Measurements from ENCODE around the gene KRT23.
A peak's percentile ranks its signal among the peaks of the same experiment; 100 is the strongest.
"Not testable (repeated sequence)": the region's sequence is repeated elsewhere in the genome, so short reads cannot be mapped to it uniquely, and the experiment has no call there.

KRT23 gene

DNA sequence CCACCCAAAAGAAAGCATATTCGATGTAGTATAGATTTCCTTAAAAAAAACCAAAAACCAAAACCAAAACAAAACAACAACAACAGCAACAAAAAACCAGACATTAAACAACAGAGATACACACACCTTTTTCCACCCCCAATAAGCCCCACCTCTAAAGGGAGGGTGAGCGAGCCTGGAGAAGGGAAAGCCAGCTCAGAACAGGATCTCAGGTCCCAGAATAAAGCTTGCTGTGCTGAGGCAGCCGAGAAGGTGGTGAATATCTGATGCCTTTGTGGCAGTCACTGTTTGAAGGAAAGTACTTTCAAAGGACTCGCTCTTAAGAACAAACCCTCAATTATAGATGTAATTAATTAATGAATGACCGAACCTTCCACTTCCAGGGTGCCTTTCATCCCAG is 470 bp downstream of the KRT23 start:
- TF ChIP-seq GATA1 (IDR thresholded peaks at IDR 0.05; ENCODE audit: low read depth, low read length): no peak
- no peak for DNase-seq

DNA sequence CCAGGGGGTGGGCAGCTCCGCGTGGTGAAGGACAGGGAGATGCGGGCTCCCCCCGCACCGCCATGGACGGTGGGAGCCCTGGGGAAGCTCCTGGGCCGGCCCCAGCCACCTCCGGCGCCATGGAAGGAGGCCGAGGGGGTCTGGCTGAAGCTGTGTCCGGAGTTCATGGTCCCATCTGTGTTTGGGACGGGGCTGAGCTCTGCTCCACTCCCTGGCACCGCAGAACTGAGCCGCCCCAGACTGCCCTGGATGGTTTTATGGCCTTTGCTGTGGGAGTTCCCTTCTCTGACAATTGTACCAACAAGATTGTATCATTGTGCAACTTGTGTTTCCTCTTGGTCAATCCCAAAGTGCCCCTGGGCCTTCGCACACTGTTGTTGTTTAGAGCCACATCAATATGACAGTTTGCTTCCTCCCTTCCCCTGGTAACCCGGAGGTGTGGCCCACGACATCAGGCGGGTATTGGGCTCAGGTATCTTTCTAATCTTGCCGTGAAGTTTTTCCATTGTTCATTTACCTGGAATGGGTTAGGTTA is 942 bp downstream of the KRT23 start:
- DNase-seq: no peak

DNA sequence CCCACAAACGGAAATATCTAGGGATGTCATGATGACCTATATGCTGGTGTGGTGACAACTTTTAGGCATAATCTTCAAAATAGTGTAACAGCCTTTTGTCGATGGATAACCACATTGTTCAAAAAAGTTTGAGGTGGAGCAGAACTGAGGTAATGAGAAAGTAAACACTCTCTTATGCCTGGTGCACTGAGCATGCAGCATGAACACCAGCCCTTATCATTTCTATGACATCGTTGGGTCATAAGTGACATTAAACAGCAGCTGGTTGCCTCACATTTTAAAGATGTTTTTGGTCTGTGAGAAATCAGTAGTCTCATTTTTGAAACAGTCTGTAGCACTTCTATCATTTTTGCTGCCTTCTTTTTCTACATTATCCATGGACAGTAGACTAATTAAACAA is 1.8 kb downstream of the KRT23 start:
- DNase-seq: no peak
- no peak for TF ChIP-seq POLR2A (IDR thresholded peaks at IDR 0.05; ENCODE audit: low read length)
- no peak for TF ChIP-seq GATA1 (IDR thresholded peaks at IDR 0.05; ENCODE audit: low read depth, low read length)

More for the DNA sequence above, 942 bp downstream of the KRT23 start:
- TF ChIP-seq GATA1 (IDR thresholded peaks at IDR 0.05; ENCODE audit: low read depth, low read length): no peak
- TF ChIP-seq POLR2A (IDR thresholded peaks at IDR 0.05; ENCODE audit: low read length): no peak

DNA sequence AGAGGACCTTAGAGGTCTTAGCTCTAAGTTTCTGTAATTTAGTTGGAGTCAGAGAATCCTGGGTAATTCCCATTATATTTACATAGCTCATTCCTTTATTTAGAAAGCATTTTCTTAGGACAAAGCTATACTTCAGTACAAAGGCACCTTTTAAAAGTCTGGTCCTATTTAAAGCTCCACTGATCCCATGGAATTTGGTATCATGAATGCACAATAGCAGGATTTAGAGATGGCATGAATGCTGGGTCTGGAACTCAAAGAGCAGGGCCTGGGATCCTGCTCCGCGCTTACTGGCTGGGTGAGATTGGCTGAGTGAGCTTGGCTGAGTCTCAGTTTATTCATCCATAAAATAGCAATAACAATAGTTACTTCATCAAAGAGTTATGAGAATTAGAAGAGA is 4.8 kb downstream of the KRT23 start:
- TF ChIP-seq GATA1 (IDR thresholded peaks at IDR 0.05; ENCODE audit: low read depth, low read length): no peak
- TF ChIP-seq POLR2A (IDR thresholded peaks at IDR 0.05; ENCODE audit: low read length): no peak
- DNase-seq: no peak

DNA sequence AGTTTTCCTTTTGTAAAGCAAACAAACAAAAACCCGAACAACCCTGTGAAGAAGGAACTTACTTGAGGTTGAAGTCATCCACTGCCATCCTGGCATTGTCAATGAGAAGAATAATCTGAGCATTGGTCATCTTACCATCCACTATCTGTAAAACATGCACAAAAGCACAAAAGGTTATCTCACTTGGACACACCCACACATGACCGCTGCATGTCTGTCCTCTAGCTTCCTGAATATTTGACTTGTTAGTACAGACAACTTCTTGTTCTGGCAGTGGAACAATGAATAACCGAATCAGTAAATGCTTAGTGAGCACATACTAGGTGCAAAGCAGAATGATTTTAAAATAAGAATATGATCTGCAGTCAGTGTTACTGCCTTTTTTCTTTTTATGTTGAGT is 6.1 kb downstream of the KRT23 start:
- no peak for TF ChIP-seq POLR2A (IDR thresholded peaks at IDR 0.05; ENCODE audit: low read length)
- TF ChIP-seq GATA1 (IDR thresholded peaks at IDR 0.05; ENCODE audit: low read depth, low read length): no peak

DNA sequence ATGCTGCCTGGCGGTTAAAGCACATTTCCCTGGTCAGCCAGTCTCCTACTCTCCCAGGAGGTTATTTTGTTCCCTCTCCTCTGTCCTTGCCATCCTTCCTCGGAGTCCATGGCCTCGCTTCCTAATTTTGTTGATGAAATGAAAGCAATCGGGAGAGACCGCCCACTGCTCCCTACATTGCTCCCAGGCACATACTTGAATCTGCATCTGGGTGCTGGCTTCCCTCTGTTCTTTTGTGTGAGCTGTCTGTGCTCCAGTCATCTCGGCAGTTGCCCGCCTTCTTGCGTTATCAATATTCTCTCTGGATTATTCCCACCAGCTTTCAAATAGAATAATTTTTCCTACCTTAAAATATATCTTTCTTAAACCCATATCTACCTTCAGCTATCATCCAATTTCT is 11.1 kb downstream of the KRT23 start:
- TF ChIP-seq GATA1 (IDR thresholded peaks at IDR 0.05; ENCODE audit: low read depth, low read length): no peak
- no peak for TF ChIP-seq POLR2A (IDR thresholded peaks at IDR 0.05; ENCODE audit: low read length)
- DNase-seq: no peak

More for the DNA sequence above, 6.1 kb downstream of the KRT23 start:
- DNase-seq: no peak

DNA sequence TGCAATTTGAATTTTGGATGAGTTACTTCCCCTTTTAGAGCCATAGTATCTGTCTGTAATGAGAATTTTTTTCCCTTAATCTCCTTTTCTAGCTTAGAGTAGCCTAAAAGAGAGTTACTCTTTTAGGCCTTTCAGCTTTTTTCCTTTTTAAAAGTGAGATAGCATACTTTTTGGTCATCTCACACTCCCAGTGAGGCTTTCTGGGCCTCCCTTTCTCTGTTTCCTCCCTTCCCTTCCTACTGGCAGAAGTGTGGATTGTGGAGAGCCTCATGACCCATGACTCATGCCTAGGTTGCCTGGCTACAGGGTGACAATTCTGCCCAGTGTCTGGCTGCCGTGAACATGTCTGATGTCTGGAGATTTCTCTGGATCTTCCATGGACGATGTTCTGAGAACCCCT is 15.2 kb downstream of the KRT23 start:
- peak in 1 of 2 experiments; percentile 12 for DNase-seq
- TF ChIP-seq GATA1 (IDR thresholded peaks at IDR 0.05; ENCODE audit: low read depth, low read length): no peak
- TF ChIP-seq POLR2A (IDR thresholded peaks at IDR 0.05; ENCODE audit: low read length): no peak

DNA sequence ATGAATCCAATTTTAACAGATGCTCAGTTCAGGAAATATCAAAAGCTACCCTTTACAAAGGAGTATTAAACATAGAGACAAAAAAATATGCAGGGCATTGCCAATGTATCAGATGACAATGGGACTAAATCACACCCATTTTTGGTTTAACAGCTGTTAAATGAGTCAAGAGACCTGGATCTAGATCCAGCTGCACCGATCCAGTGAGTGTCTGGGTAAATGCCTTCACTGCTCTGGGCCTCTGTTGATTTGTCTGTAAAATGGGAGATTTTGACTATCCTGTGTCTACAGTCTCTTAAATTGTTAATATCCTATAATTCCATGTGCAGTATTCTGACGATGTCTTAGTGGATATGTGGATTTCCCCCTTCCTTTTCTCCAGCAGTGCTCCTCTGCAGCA is 16.4 kb downstream of the KRT23 start:
- no peak for TF ChIP-seq POLR2A (IDR thresholded peaks at IDR 0.05; ENCODE audit: low read length)
- DNase-seq: no peak

DNA sequence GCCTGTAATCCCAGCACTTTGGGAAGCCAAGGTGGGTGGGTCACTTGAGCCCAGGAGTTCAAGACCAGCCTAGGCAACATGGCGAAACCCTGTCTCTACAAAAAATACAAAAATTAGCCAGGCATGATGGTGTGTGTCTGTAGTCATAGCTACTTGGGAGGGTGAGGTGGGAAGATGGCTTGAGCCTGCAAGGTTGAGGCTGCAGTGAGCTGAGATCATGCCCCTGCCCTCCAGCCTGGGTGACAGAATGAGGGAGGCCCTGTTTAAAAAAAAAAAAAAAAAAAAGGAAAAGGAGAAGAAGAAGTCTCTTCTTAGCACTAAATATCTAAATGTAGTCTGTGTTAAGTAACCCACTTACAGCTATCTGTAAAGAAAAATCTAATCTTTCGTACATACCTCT is 20.3 kb downstream of the KRT23 start:
- not testable (repeated sequence) for DNase-seq

DNA sequence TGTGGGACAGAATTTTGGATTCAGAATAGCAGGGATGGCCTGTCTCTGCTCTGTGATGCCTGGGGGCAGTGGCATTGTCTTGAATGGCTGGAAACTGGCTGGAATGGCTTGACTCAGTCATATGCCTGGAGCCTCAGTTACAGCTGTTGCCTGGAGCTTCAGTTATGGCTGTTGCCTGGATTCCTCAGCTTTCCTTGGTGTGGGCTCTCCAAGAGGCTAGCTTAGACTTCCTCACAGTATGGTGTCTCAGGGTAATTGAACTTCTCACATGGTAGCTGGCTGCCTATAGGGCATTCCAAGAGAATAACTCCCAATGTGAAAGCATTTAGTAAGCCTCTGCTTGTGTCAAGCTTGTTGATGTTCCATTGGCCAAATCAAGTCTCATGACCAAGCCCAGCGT is 21.1 kb downstream of the KRT23 start:
- no peak for DNase-seq
- no peak for TF ChIP-seq GATA1 (IDR thresholded peaks at IDR 0.05; ENCODE audit: low read depth, low read length)
- TF ChIP-seq POLR2A (IDR thresholded peaks at IDR 0.05; ENCODE audit: low read length): no peak

DNA sequence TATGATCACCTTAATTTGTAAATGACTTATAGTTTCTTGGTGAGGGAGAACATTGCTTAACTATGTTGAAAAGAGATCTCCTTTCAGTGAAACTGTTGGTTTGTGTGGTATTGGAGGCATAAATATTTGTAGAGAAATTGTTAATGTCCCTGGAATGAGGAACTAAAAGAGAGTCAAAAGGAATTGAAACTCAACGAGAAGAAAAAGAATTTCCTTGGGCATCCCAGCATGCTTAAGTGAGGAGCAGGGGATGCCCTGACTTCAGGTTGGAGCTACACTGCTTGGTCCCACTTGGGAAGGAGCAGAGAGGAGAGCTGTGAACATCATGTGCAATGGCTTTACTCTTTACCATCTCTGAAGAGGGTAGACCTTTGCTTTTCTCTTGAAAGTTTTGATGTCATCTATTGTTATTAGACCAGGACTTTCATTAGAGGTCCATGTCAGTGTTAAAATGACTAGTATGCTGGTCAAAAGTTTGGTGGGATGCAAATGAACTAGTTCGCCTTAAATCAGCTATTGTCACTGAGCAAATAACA is 21.7 kb downstream of the KRT23 start:
- DNase-seq: no peak
- TF ChIP-seq POLR2A (IDR thresholded peaks at IDR 0.05; ENCODE audit: low read length) (no peak), GATA1 (IDR thresholded peaks at IDR 0.05; ENCODE audit: low read depth, low read length) (no peak)

DNA sequence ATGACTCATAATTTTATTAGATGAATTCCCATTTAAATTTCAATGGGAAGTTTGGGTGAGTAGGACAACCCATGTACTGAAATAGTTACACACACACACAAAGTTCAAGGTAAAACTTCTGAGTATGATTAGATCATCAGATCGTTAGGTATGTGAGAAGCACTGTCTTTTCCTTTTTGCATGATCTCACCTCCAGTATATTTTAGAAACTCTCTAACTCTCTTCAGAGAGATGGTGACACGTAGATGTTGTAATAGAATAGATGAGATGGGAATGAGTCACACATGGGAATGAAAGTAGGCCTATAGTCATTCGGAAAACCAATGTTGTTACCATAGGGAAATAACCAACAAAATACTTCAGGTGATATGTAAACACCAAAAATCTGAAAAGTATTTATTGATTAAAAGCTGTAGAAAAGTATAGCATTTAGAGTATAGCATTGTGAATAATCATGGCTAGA is 22.2 kb downstream of the KRT23 start:
- DNase-seq: no peak
- TF ChIP-seq POLR2A (IDR thresholded peaks at IDR 0.05; ENCODE audit: low read length) (no peak), GATA1 (IDR thresholded peaks at IDR 0.05; ENCODE audit: low read depth, low read length) (no peak)

DNA sequence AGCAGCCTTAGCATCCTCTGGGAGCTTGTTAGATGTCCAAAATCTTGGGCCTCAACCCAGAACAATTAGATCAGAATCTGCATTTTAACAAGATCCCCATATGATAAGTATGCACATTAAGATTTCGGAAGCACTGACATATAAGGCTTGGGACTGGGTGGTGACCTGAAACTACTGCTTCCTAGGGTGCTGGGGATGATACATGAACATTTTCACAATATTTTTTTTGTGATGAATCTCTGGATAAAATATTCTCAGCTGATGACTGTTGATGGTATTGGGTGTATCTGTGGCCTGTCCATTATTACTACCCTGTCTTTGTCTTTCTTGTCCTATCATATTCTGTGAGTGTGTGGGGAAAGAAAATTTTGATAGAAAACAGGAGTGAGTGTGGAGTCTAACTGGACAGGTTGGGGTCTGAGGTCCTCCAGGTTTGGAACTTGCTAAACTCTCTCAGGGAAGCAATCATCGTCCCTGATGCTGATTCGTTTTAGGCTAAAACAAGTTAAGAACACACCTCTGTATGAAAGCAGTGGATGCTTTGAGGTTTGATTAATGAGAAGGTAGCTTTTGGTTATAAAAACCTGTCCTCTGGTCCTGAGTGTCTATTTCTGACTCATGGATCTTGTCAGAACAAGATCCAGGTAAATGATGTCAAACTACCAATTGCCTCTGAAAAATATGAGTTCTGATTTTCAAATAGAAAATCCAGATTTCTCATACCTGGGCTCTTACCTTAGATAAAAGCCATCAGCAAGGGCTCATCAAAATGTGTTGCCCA is 23.2 kb downstream of the KRT23 start:
- no peak for DNase-seq
- TF ChIP-seq POLR2A (IDR thresholded peaks at IDR 0.05; ENCODE audit: low read length): no peak
- no peak for TF ChIP-seq GATA1 (IDR thresholded peaks at IDR 0.05; ENCODE audit: low read depth, low read length)

DNA sequence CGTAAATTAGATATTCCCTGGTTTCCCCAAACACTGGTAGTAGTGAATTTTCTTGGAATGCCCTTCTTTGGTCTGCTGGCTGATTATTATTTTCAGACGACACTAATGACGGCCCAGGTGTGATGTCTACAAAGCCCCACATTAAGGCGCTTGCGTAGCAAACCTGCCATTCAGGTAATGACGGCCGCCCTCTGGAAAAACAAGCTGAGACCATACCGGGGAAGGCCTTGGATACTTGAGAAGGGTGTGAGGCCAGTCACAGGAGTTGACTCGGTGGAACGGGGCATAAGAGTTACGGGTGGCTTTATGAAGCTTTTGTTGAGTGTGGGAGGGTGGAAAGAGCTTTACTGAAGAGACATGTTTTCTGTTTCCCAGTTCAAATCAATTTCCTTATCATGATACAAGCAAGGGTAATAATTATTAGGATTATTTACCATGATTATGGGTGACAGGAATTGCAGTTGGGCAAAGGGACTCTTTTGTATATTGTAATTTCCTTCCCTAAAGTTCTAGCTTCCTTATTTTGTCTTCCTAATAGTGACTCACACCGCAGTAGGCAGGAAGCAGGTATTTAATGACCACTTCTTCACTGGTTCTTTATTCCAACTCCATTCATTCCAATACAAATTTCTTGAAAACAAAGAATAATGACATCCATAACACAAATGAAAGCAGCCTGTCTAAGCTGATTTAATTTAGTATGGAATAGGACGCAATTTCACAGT is 24.8 kb downstream of the KRT23 start:
- TF ChIP-seq POLR2A (IDR thresholded peaks at IDR 0.05; ENCODE audit: low read length) (no peak), GATA1 (IDR thresholded peaks at IDR 0.05; ENCODE audit: low read depth, low read length) (no peak)
- DNase-seq: no peak

DNA sequence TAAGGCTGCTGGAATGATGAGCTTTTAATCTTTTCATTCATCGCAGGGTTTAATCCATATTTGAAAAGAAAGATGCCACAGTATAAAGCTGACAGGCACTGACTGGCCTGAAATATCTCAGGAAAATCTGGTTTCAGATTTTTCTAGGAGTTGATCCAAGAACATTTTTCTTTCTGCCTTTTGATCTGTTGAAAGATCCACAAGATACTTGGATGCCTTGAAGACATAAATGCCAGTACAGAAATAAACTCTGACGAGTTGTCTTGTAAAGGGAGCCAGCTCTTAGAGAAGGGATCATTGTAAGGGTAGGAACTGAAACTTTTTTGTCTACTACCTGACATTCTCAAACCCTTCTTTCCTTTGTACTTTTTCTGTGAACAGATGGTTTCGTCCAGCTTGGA is 27.0 kb downstream of the KRT23 start:
- no peak for DNase-seq
- no peak for TF ChIP-seq GATA1 (IDR thresholded peaks at IDR 0.05; ENCODE audit: low read depth, low read length)
- no peak for TF ChIP-seq POLR2A (IDR thresholded peaks at IDR 0.05; ENCODE audit: low read length)
